Adrenal gland (tissue), 5 donors: ENCODE results near the gene SLC13A3.
A peak's percentile ranks its signal among the peaks of the same experiment; 100 is the strongest.

ENCODE experiments used
- POLR2A ChIP-seq, 2 donors: fragments of 450-650 bp; IDR thresholded peaks; one replicate each; pipeline ENCODE4 v1.6.1; 2017; ENCODE audit warnings: antibody characterized with exemption in 2 of 2, mild to moderate bottlenecking in 2 of 2, moderate library complexity in 1 of 2
- TF ChIP-seq, protein P1 (sequence below), 6 experiments: fragments of 450-650 bp in 4 of 6; fragments of 200-600 bp in 2 of 6; sonication (generic) in 1 of 6; IDR thresholded peaks; 1 replicate in 5 of 6; 2 replicates in 1 of 6; pipeline versions ENCODE4 v1.5.1 to v1.8.0; 2016 to 2021; ENCODE audit warnings: antibody characterized with exemption in 6 of 6, mild to moderate bottlenecking in 2 of 6, moderate library complexity in 1 of 6
- donor health status: DM: no; HTN: no; CAD: no.

DNA sequence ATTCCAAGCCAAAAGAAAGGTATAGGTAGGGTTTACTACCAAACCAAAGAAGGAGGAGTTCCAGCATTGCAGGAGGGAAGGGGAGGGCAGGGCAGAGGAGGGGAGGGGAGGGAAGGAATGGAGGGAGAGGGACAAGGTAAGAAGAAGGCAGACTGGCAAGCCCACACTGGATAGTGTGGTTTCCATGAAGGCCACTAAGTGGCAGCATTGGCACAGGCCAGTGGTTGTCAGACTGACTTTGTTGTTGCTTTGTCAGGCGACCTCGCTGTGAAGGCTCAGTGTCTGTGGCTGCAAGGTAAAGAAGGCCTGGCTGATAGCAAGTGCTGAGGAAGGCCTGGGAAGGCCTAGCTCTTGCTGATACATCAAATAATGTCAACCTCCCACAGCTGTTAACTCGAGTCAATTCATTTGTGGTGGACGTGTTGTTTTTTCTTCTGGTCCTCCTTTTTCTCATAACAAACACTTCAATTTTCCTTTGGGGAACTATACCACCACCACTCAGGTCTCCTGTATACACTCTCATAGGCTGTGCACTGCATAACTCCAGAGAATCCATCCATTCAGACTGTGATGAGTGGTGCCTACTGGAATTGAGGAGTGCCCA lies 130.2 kb downstream of the SLC13A3 start:
- TF ChIP-seq, protein P1, sequence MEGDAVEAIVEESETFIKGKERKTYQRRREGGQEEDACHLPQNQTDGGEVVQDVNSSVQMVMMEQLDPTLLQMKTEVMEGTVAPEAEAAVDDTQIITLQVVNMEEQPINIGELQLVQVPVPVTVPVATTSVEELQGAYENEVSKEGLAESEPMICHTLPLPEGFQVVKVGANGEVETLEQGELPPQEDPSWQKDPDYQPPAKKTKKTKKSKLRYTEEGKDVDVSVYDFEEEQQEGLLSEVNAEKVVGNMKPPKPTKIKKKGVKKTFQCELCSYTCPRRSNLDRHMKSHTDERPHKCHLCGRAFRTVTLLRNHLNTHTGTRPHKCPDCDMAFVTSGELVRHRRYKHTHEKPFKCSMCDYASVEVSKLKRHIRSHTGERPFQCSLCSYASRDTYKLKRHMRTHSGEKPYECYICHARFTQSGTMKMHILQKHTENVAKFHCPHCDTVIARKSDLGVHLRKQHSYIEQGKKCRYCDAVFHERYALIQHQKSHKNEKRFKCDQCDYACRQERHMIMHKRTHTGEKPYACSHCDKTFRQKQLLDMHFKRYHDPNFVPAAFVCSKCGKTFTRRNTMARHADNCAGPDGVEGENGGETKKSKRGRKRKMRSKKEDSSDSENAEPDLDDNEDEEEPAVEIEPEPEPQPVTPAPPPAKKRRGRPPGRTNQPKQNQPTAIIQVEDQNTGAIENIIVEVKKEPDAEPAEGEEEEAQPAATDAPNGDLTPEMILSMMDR (IDR thresholded peaks at IDR 0.05), result peak; percentile 52 to 91 (median 78)
- TF ChIP-seq POLR2A (IDR thresholded peaks at IDR 0.05), result no peak
